Bladder microvascular endothelial cell (primary cell): ENCODE measurements around the gene MCHR2. TPM values are rescaled to one million over a fixed set of nuclear protein-coding genes. Genes with fewer than 3 reads are reported as not detected.

Experiments
- total RNA-seq: library from RNA; depleted of rRNA; stranded (reverse); fragments of >200 nt; gene quantifications from 2 replicates; pipeline ENCODE4 v1.2.3, GENCODE V29; 2014

Gene MCHR2, protein sequence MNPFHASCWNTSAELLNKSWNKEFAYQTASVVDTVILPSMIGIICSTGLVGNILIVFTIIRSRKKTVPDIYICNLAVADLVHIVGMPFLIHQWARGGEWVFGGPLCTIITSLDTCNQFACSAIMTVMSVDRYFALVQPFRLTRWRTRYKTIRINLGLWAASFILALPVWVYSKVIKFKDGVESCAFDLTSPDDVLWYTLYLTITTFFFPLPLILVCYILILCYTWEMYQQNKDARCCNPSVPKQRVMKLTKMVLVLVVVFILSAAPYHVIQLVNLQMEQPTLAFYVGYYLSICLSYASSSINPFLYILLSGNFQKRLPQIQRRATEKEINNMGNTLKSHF
- total RNA-seq: not detected in 2 replicates

GRCh38 chr6:99993533-99994251, at the start of gene MCHR2:
Gene MCHR2, minus strand, starts transcription at chr6:99994223. Its CDS starts 38,076 bp downstream, at chr6:99956147.

